ENCODE results near the gene FOXM1.

Gene FOXM1

GRCh38 chr12:2886768-2887450 is 9.9 kb upstream of the FOXM1 start:
- WGBS, 2 donors (ENCODE audit: extremely low coverage in 2 of 2, insufficient read length in 2 of 2, insufficient replicate concordance in 1 of 2), result no CpG with 5 or more reads among the region's 10 CpGs
- Histone ChIP-seq H2BK5ac (ENCODE audit: low read length) (no peak overlapping the region), H2BK120ac (ENCODE audit: low read depth, low read length) (no peak overlapping the region), H3K4me1 (ENCODE audit: control insufficient read depth in 2 of 2, insufficient read depth in 1 of 2, low read depth in 1 of 2, low read length in 2 of 2) (peaks cover 0 to 3% of the 10 kb centered on the region in 2 donors), H3K9me3 (replicated peaks in 1 of 2; ENCODE audit: control insufficient read depth in 2 of 2, insufficient read depth in 1 of 2, low read depth in 1 of 2, low read length in 2 of 2) (no peaks in the 10 kb centered on the region), H2AK5ac (ENCODE audit: low read depth, low read length) (no peak overlapping the region), H3K18ac (ENCODE audit: low read length) (no peak overlapping the region), H3K79me1 (ENCODE audit: low read depth, low read length) (no peaks in the 10 kb centered on the region), H3K9ac (ENCODE audit: low read depth, low read length, poor library complexity) (no peak overlapping the region), H3K4ac (ENCODE audit: low read length) (no peak overlapping the region), H3K27ac (replicated peaks; ENCODE audit: low read length) (no peak overlapping the region), H2BK12ac (ENCODE audit: low read length) (no peak overlapping the region), H3K4me2 (ENCODE audit: insufficient read depth, low read length, poor library complexity, severe bottlenecking) (no peak overlapping the region), H3K27me3 (ENCODE audit: control insufficient read depth in 3 of 3, insufficient read depth in 3 of 3, low read depth in 1 of 3, low read length in 3 of 3) (no peaks in the 10 kb centered on the region), H3K23ac (ENCODE audit: low read depth, low read length, poor library complexity) (no peak overlapping the region), H3K4me3 (ENCODE audit: low read length in 2 of 2) (no peak overlapping the region), H3K14ac (ENCODE audit: low read length) (no peak overlapping the region), H3K36me3 (replicated peaks in 1 of 2; ENCODE audit: control insufficient read depth in 2 of 2, insufficient read depth in 2 of 2, low read length in 2 of 2) (peaks cover 17 to 66% of the 10 kb centered on the region in 2 donors), H4K91ac (ENCODE audit: low read depth, low read length, poor library complexity) (no peak overlapping the region), H2BK15ac (ENCODE audit: low read length) (no peak overlapping the region), H2AFZ (ENCODE audit: low read length) (no peak overlapping the region), H4K8ac (ENCODE audit: low read depth, low read length) (no peak overlapping the region)
- DNase-seq (ENCODE audit: low spot score), result no peak

- no peak overlapping the region for H4K8ac ChIP-seq (ENCODE audit: low read depth, low read length)
- no peak overlapping the region for H3K23ac ChIP-seq (ENCODE audit: low read depth, low read length, poor library complexity)
- H3K9me3 ChIP-seq (replicated peaks in 1 of 2; ENCODE audit: control insufficient read depth in 2 of 2, insufficient read depth in 1 of 2, low read depth in 1 of 2, low read length in 2 of 2), result no peaks in the 10 kb centered on the region
- H3K27ac ChIP-seq (replicated peaks; ENCODE audit: low read length), result no peak overlapping the region
- H2BK120ac ChIP-seq (ENCODE audit: low read depth, low read length), result no peak overlapping the region
- H2BK12ac ChIP-seq (ENCODE audit: low read length), result no peak overlapping the region
- no peaks in the 10 kb centered on the region for H3K4me1 ChIP-seq (ENCODE audit: control insufficient read depth in 2 of 2, insufficient read depth in 1 of 2, low read depth in 1 of 2, low read length in 2 of 2)
- H3K4ac ChIP-seq (ENCODE audit: low read length), result no peak overlapping the region
- no peak overlapping the region for H2AFZ ChIP-seq (ENCODE audit: low read length)
- H3K36me3 ChIP-seq (replicated peaks in 1 of 2; ENCODE audit: control insufficient read depth in 2 of 2, insufficient read depth in 2 of 2, low read length in 2 of 2), result peaks cover 17 to 84% of the 10 kb centered on the region in 2 donors
- no peaks in the 10 kb centered on the region for H3K27me3 ChIP-seq (ENCODE audit: control insufficient read depth in 3 of 3, insufficient read depth in 3 of 3, low read depth in 1 of 3, low read length in 3 of 3)
- H3K18ac ChIP-seq (ENCODE audit: low read length), result no peak overlapping the region
- H3K9ac ChIP-seq (ENCODE audit: low read depth, low read length, poor library complexity), result no peak overlapping the region
- no peak overlapping the region for H2BK5ac ChIP-seq (ENCODE audit: low read length)
- WGBS, 2 donors (ENCODE audit: extremely low coverage in 2 of 2, insufficient read length in 2 of 2, insufficient replicate concordance in 1 of 2), result 100% methylated on average over 1 of the region's 2 CpGs; no CpG with 5 or more reads in 1 of the 2 donors
- H3K4me2 ChIP-seq (ENCODE audit: insufficient read depth, low read length, poor library complexity, severe bottlenecking), result no peak overlapping the region
- H3K4me3 ChIP-seq (ENCODE audit: low read length in 2 of 2), result no peak overlapping the region
- H3K79me1 ChIP-seq (ENCODE audit: low read depth, low read length), result no peaks in the 10 kb centered on the region
- H3K14ac ChIP-seq (ENCODE audit: low read length), result no peak overlapping the region
- no peak for DNase-seq (ENCODE audit: low spot score)
- no peak overlapping the region for H2BK15ac ChIP-seq (ENCODE audit: low read length)
- no peak overlapping the region for H2AK5ac ChIP-seq (ENCODE audit: low read depth, low read length)
- H4K91ac ChIP-seq (ENCODE audit: low read depth, low read length, poor library complexity), result no peak overlapping the region
Measured at GRCh38 chr12:2884810-2885209, 7.8 kb upstream of the FOXM1 start.

- WGBS, 2 donors (ENCODE audit: extremely low coverage in 2 of 2, insufficient read length in 2 of 2, insufficient replicate concordance in 1 of 2), result no CpG with 5 or more reads among the region's 3 CpGs
- Histone ChIP-seq H2BK12ac (ENCODE audit: low read length) (no peak overlapping the region), H3K27me3 (ENCODE audit: control insufficient read depth in 3 of 3, insufficient read depth in 3 of 3, low read depth in 1 of 3, low read length in 3 of 3) (no peaks in the 10 kb centered on the region), H2AK5ac (ENCODE audit: low read depth, low read length) (no peak overlapping the region), H3K4me3 (ENCODE audit: low read length in 2 of 2) (no peak overlapping the region), H3K4me1 (ENCODE audit: control insufficient read depth in 2 of 2, insufficient read depth in 1 of 2, low read depth in 1 of 2, low read length in 2 of 2) (peaks cover 0 to 3% of the 10 kb centered on the region in 2 donors), H3K4ac (ENCODE audit: low read length) (no peak overlapping the region), H3K4me2 (ENCODE audit: insufficient read depth, low read length, poor library complexity, severe bottlenecking) (no peak overlapping the region), H3K9me3 (replicated peaks in 1 of 2; ENCODE audit: control insufficient read depth in 2 of 2, insufficient read depth in 1 of 2, low read depth in 1 of 2, low read length in 2 of 2) (no peaks in the 10 kb centered on the region), H4K8ac (ENCODE audit: low read depth, low read length) (no peak overlapping the region), H3K23ac (ENCODE audit: low read depth, low read length, poor library complexity) (no peak overlapping the region), H3K36me3 (replicated peaks in 1 of 2; ENCODE audit: control insufficient read depth in 2 of 2, insufficient read depth in 2 of 2, low read length in 2 of 2) (peaks cover 5 to 55% of the 10 kb centered on the region in 2 donors), H4K91ac (ENCODE audit: low read depth, low read length, poor library complexity) (no peak overlapping the region), H3K14ac (ENCODE audit: low read length) (no peak overlapping the region), H2BK5ac (ENCODE audit: low read length) (no peak overlapping the region), H3K9ac (ENCODE audit: low read depth, low read length, poor library complexity) (no peak overlapping the region), H3K18ac (ENCODE audit: low read length) (no peak overlapping the region), H2AFZ (ENCODE audit: low read length) (no peak overlapping the region), H2BK15ac (ENCODE audit: low read length) (no peak overlapping the region), H3K27ac (replicated peaks; ENCODE audit: low read length) (no peak overlapping the region), H3K79me1 (ENCODE audit: low read depth, low read length) (peaks cover 6% of the 10 kb centered on the region), H2BK120ac (ENCODE audit: low read depth, low read length) (no peak overlapping the region)
- DNase-seq (ENCODE audit: low spot score), result no peak
Measured at GRCh38 chr12:2879853-2880252, 2.9 kb upstream of the FOXM1 start.

- Histone ChIP-seq H3K79me1 (ENCODE audit: low read depth, low read length) (peaks cover 12% of the 10 kb centered on the region), H3K4me2 (ENCODE audit: insufficient read depth, low read length, poor library complexity, severe bottlenecking) (peak overlapping the region; percentile 55), H4K91ac (ENCODE audit: low read depth, low read length, poor library complexity) (no peak overlapping the region), H4K8ac (ENCODE audit: low read depth, low read length) (no peak overlapping the region), H2AK5ac (ENCODE audit: low read depth, low read length) (no peak overlapping the region), H2BK5ac (ENCODE audit: low read length) (no peak overlapping the region), H2BK12ac (ENCODE audit: low read length) (no peak overlapping the region), H3K27ac (replicated peaks; ENCODE audit: low read length) (peak overlapping the region; percentile 83), H3K36me3 (replicated peaks in 1 of 2; ENCODE audit: control insufficient read depth in 2 of 2, insufficient read depth in 2 of 2, low read length in 2 of 2) (peaks cover 11 to 62% of the 10 kb centered on the region in 2 donors), H2BK120ac (ENCODE audit: low read depth, low read length) (no peak overlapping the region), H2AFZ (ENCODE audit: low read length) (peak overlapping the region; percentile 84), H2BK15ac (ENCODE audit: low read length) (no peak overlapping the region), H3K9me3 (replicated peaks in 1 of 2; ENCODE audit: control insufficient read depth in 2 of 2, insufficient read depth in 1 of 2, low read depth in 1 of 2, low read length in 2 of 2) (no peaks in the 10 kb centered on the region), H3K9ac (ENCODE audit: low read depth, low read length, poor library complexity) (no peak overlapping the region), H3K4ac (ENCODE audit: low read length) (no peak overlapping the region), H3K23ac (ENCODE audit: low read depth, low read length, poor library complexity) (no peak overlapping the region), H3K18ac (ENCODE audit: low read length) (no peak overlapping the region), H3K14ac (ENCODE audit: low read length) (no peak overlapping the region), H3K27me3 (ENCODE audit: control insufficient read depth in 3 of 3, insufficient read depth in 3 of 3, low read depth in 1 of 3, low read length in 3 of 3) (no peaks in the 10 kb centered on the region), H3K4me1 (ENCODE audit: control insufficient read depth in 2 of 2, insufficient read depth in 1 of 2, low read depth in 1 of 2, low read length in 2 of 2) (peaks cover 0 to 3% of the 10 kb centered on the region in 2 donors), H3K4me3 (ENCODE audit: low read length in 2 of 2) (peak overlapping the region; percentile 74 to 93)
- DNase-seq (ENCODE audit: low spot score), result no peak
- no CpG with 5 or more reads among the region's 16 CpGs for WGBS, 2 donors (ENCODE audit: extremely low coverage in 2 of 2, insufficient read length in 2 of 2, insufficient replicate concordance in 1 of 2)
Measured at GRCh38 chr12:2877953-2878732, 1.2 kb upstream of the FOXM1 start.

Measured in neuronal stem cell (in vitro differentiated cells).